AG08395 (cell line): ENCODE results near the gene HEMK1.

Experiments used
- DNase-seq: peaks from one replicate; pipeline ENCODE4 v3.0.0; 2012; ENCODE audit warnings: mixed read lengths, low spot score

The HEMK1 gene

GRCh38 chr3:50602595-50603191 lies 33.4 kb downstream of the HEMK1 start:
- DNase-seq = no peak

GRCh38 chr3:50603261-50604109 lies 34.2 kb downstream of the HEMK1 start:
- no peak for DNase-seq

- DNase-seq = no peak
These were observed 34.8 kb downstream of the HEMK1 start for GRCh38 chr3:50604110-50604621.

GRCh38 chr3:50604628-50605588 lies 35.6 kb downstream of the HEMK1 start:
- no peak for DNase-seq

- no peak for DNase-seq
These were observed 36.6 kb downstream of the HEMK1 start for GRCh38 chr3:50605901-50606326.

GRCh38 chr3:50606596-50606995 lies 37.3 kb downstream of the HEMK1 start:
- DNase-seq = no peak

- DNase-seq = no peak
These were observed 38.2 kb downstream of the HEMK1 start for GRCh38 chr3:50607271-50608091.

- no peak for DNase-seq
These were observed 39.0 kb downstream of the HEMK1 start for GRCh38 chr3:50608278-50608677.

GRCh38 chr3:50609071-50609762 lies 39.9 kb downstream of the HEMK1 start:
- no peak for DNase-seq

GRCh38 chr3:50609763-50610085 lies 40.4 kb downstream of the HEMK1 start:
- DNase-seq = no peak

- DNase-seq = no peak
These were observed 41.1 kb downstream of the HEMK1 start for GRCh38 chr3:50610181-50610971.

- no peak for DNase-seq
These were observed 41.7 kb downstream of the HEMK1 start for GRCh38 chr3:50610992-50611463.

- DNase-seq = peak; percentile 93
These were observed 42.3 kb downstream of the HEMK1 start, which contains the start of gene CISH for GRCh38 chr3:50611464-50612233. Gene CISH, minus strand, starts transcription at chr3:50611774. Its CDS starts 124 bp downstream, at chr3:50611650.

- no peak for DNase-seq
These were observed 43.0 kb downstream of the HEMK1 start for GRCh38 chr3:50612234-50612882.

- DNase-seq = no peak
These were observed 43.9 kb downstream of the HEMK1 start for GRCh38 chr3:50612970-50613846.

- no peak for DNase-seq
These were observed 45.9 kb downstream of the HEMK1 start for GRCh38 chr3:50615190-50615589.

- peak; percentile 90 for DNase-seq
These were observed 46.9 kb downstream of the HEMK1 start for GRCh38 chr3:50616003-50616769.
